HG03196 (cell line): ENCODE data around the gene SCYL3.
"Not testable (repeated sequence)": the region's sequence is repeated elsewhere in the genome, so short reads cannot be mapped to it uniquely, and the experiment has no call there.

Source experiments
- ATAC-seq: cut with Tn5 transposase; IDR thresholded peaks from one replicate; pipeline ENCODE4 v1.9.1; 2021; ENCODE audit not compliant: unreplicated experiment

Gene SCYL3

DNA sequence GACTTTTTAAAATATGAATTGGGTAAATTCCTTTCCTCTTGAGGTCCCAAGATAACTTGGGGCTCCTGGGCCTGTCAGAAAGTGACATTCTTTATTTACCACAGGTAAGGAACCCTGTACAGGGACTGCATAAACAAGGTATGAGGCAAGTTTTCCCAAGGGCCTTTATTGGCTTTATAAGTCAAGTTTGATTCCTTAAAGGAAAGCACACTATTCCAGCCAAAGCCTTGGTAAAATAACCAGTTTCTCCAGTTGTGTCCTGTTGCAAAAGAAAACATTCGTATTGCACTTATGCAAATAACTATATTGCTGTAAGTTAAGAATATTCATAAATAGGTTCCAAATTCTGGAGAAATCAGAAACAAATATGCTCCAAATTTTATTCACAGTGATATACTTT lies 77.1 kb downstream of the SCYL3 start:
- no peak for ATAC-seq

DNA sequence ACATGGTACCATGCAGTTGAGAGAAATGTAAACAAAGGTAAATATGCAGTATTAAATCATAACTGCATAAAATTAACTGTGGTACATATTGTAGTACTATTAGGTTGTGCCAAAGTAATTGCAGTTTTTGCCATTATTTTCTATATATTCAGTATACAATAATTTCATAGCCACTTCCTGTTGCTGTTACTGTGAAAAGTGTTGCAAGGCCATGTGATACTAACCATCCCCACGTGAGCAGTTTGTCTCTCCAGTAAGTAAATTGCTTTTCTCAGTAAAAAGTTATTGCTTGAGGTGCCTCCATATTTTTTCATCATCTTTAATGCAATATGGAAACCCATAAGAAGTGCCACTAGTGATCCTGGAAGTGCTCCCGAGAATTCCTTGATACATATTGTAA lies 79.4 kb downstream of the SCYL3 start:
- ATAC-seq, result no peak

DNA sequence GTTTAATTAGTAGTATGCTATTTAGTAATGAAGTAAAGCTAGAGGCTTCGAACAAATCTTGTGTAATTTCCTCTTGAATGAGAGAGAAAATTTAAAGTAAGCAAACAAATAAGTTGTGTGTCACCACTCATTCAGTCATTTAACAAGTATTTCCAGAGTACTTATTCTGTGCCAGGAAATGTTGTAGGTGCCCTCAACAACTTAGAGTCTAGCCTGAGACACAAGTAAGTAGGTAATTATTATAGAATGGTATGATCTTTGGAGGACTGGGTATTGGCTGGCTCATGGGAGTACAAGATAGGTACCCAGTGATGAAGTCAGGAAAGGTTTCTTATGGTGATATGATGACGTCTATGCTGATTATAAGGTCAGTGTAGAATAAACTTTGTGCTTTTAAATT lies 81.6 kb downstream of the SCYL3 start:
- no peak for ATAC-seq

DNA sequence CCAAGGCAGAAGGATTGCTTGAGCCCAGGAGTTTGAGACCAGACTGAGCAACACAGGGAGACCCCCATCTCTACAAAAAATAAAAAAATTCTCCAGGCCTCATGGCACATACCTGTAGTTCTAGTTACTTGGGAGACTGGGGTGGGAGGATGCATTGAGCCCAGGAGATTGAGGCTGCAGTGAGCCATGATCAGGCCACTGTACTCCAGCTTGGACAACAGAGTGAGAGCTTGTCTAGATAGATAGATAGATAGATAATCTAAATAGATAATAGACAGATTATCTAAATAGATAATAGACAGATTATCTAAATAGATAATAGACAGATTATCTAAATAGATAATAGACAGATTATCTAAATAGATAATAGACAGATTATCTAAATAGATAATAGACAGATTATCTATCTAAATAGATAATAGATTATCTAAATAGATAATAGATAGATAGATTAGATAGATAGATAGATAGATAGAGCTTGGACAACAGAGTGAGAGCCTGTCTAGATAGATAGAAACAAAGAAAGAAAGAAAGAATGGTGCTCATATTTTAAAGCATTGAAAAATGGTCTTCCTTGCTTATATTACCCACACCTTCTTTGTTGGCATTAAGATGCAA lies 82.2 kb downstream of the SCYL3 start:
- not testable (repeated sequence) for ATAC-seq

DNA sequence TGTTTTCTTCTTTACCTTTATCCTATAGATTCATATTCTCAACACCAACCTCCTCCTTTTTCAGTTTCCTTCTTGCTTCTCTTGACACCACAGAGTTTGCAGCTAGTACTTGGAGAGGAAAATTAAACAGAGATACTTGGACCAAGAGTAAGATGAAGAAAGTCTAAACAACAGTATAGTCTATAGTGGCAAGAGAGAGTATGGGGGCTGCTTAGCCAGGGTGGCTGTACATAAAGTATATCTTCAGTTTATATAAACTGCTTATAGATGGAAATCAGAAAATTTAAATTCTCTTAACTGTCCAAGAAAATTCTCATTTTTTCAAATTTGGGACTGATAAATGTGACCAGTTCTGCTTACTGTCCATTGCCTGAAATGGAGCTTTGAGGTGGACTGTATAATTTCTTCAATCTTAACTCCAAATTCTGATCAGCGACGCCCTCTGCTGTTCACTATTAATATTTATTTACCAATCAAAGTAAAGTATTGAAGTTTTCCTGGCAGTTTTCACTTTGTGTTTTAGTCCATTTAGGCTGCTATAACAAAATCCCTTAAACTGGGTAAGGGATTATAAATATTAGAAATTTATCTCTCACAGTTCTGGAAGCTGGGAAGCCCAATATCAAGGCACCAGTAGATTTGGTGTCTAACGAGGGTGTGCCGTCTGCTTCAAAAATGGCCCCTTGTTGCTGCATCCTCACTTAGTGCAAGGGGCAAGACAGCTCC lies 84.2 kb downstream of the SCYL3 start:
- ATAC-seq, result no peak

DNA sequence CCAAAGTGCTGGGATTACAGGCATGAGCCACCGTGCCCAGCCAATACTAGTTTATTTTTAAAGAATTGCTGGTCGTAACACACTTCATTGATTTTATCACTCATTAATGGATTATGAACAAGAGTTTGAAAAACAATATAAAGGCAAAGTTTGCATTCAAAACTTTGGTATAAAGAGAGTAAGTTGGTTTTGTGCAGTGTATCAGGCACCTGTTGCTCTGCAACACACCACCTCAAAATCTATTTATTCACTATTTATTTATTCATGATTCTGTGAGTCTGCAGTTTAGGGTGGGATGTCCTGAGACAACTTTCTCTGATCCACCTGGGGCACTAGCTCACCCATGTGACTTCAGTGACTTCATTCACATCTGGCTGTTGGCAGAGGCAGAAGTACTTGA lies 88.8 kb downstream of the SCYL3 start:
- ATAC-seq, result no peak

DNA sequence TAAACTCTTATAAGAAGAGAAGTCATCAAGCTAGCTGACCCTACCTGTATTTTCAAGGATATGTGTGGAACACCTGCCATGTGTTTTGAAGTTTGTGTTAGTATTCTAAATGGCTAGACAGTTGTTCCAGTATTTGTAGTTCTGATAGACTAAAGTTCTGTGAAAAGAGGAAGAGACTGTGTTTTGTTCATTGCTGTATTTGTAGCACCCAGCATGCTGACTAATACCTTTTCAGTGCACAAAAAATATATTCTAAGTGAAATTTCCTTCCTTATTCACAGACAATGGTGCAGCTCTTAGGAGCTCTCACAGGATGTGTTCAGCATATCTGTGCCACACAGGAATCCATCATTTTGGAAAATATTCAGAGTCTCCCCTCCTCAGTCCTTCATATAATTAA lies 90.8 kb downstream of the SCYL3 start:
- ATAC-seq, result no peak
